GM19099 (cell line): ENCODE measurements around the gene IL17RC.

ENCODE experiments used
- POLR2A ChIP-seq: IDR thresholded peaks from 3 replicates; pipeline ENCODE4 v1.6.1; 2011; ENCODE audit warnings: low read depth; ENCODE audit not compliant: insufficient read length; ENCODE audit errors: extremely low read depth

The IL17RC gene

DNA sequence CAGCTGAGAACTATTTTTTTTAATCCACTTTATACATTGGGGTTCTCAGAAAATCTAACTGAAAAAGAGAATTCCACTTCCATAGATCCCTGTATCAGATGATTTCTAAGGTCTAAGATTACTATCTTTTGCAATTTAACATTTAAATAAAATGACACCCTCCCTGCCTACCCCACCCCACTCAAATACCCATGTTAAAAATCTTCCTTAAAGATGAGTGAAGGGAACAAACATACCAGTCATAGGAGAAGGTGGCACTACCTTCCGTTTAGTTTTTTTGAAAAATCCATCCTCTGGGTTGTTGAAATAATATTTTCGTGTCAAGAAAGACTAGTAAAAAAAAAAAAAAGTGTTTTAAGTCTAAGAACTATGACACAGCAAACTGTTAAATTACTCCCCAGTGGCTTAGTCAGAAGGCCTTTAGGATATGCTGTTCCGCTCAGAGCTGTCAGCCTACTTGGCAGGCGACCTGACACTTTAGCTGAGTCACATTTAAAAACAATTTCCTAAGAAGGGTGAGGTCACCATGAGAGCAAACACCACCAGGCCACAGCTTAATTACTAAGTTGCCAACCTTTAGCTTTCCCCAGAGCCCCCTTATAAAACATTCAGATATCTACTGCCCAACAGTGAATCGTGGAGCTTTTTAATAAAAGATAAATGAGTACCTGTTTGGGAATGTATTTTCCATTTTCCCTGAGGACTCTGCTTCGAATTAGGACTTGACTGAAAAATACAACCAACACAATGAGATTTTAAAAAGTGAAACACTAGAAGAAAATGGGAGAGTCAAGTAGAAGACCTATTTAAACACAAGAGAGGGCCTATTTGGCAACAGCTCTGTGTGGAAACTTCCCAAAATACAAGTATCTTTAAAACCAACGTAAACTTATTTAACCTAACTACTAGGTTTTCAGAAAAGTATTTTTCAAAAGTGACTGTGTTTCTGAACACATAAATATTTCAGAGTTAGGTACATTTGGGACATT is 60.1 kb downstream of the IL17RC start:
- no peak for TF ChIP-seq POLR2A

DNA sequence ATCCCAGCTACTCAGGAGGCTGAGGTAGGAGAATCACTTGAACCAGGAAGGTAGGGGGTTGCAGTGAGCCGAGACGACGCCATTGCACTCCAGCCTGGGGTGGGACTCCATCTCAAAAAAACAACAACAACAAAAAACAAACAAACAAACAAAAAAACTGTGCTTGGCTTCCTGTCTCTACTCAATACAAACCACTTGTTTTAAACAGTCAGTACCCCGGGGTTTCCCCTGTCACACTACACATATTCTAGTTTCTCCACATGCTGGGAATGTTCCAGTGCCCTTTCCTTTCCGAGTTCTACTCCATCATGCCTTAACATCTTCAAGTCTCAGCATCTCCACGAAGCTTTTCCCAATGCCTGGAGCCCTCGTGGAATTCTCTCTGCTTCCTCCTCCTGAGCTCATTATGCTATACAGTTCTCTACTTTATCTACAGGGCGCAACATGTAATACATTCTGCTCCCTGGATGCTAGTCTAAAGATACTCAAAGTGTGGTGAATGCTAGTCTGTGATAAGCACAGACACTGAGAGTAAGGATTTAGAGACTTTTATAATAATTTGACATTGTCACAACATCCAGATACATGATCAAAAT is 61.9 kb downstream of the IL17RC start:
- no peak for TF ChIP-seq POLR2A

DNA sequence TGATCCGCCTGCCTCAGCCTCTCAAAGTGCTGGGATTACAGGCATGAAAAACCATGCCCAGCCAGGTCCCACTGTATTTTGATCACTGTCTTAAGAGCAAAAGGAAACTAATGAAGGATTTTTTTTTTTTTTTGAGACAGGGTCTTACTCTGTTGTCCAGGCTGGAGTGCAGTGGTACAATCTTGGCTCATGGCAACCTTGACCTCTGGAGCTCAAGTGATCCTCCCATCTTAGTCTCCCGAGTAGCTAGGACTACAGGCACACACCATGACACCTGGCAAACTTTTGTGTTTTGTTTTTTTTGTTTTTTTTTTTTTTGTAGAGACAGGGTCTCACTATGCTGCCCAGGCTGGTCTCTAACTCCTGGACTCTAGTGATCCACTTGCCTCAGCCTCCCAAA is 63.4 kb downstream of the IL17RC start:
- no peak for TF ChIP-seq POLR2A
